Stimulated activated CD4-positive, alpha-beta T cell treated with anti-CD3 and anti-CD28 coated beads, Interleukin-1b, Interleukin-23, amount 100 ng/mL, for 48 hours (primary cell): ENCODE measurements around the gene GALT.

Source experiments
- DNase-seq: peaks from one replicate; pipeline ENCODE4 v3.0.0-alpha.2; 2020

The GALT gene

GRCh38 chr9:34646211-34647083, at the start of gene GALT:
Gene GALT, plus strand, starts transcription at chr9:34646675. Its CDS starts 30 bp downstream, at chr9:34646705.
- peak; percentile 97 for DNase-seq

- no peak for DNase-seq
These were observed 46.9 kb upstream of the GALT start for GRCh38 chr9:34599546-34599945.

- DNase-seq, result no peak
These were observed 45.6 kb upstream of the GALT start for GRCh38 chr9:34600908-34601307.

- no peak for DNase-seq
These were observed 44.4 kb upstream of the GALT start for GRCh38 chr9:34601937-34602573.

GRCh38 chr9:34603610-34604231, 42.8 kb upstream of the GALT start:
- DNase-seq, result peak; percentile 76

- DNase-seq, result no peak
These were observed 40.3 kb upstream of the GALT start for GRCh38 chr9:34606190-34606589.

- DNase-seq, result no peak
These were observed 39.6 kb upstream of the GALT start for GRCh38 chr9:34606905-34607304.

- no peak for DNase-seq
These were observed 39.1 kb upstream of the GALT start for GRCh38 chr9:34607331-34607730.

GRCh38 chr9:34610434-34611206, 35.9 kb upstream of the GALT start:
- no peak for DNase-seq

GRCh38 chr9:34611251-34611810, 35.1 kb upstream of the GALT start:
- no peak for DNase-seq

GRCh38 chr9:34611811-34612787, 34.4 kb upstream of the GALT start, which contains the start of gene RPP25L:
Gene RPP25L, minus strand, starts transcription at chr9:34612097. Its CDS starts 801 bp downstream, at chr9:34611296.
- DNase-seq, result peak; percentile 79

GRCh38 chr9:34612788-34613390, 33.6 kb upstream of the GALT start:
- DNase-seq, result peak; percentile 62

GRCh38 chr9:34615132-34615531, 31.3 kb upstream of the GALT start:
- no peak for DNase-seq

GRCh38 chr9:34620061-34620994, 26.1 kb upstream of the GALT start, which contains the start of gene DCTN3:
Gene DCTN3, minus strand, starts transcription at chr9:34620495. Its CDS starts 31 bp downstream, at chr9:34620464.
- peak; percentile 93 for DNase-seq

GRCh38 chr9:34623374-34624235, 22.9 kb upstream of the GALT start:
- no peak for DNase-seq

- DNase-seq, result no peak
These were observed 21.8 kb upstream of the GALT start for GRCh38 chr9:34624475-34625185.

- no peak for DNase-seq
These were observed 21.3 kb upstream of the GALT start for GRCh38 chr9:34625186-34625486.
